ENCODE data around the gene EEF2. TPM values are rescaled to one million over a fixed set of nuclear protein-coding genes. Genes with fewer than 3 reads are reported as not detected.

EEF2 gene
- total and polyA plus RNA-seq, 5 donors: 1,037 to 2,630 (median 2,120) TPM

DNA sequence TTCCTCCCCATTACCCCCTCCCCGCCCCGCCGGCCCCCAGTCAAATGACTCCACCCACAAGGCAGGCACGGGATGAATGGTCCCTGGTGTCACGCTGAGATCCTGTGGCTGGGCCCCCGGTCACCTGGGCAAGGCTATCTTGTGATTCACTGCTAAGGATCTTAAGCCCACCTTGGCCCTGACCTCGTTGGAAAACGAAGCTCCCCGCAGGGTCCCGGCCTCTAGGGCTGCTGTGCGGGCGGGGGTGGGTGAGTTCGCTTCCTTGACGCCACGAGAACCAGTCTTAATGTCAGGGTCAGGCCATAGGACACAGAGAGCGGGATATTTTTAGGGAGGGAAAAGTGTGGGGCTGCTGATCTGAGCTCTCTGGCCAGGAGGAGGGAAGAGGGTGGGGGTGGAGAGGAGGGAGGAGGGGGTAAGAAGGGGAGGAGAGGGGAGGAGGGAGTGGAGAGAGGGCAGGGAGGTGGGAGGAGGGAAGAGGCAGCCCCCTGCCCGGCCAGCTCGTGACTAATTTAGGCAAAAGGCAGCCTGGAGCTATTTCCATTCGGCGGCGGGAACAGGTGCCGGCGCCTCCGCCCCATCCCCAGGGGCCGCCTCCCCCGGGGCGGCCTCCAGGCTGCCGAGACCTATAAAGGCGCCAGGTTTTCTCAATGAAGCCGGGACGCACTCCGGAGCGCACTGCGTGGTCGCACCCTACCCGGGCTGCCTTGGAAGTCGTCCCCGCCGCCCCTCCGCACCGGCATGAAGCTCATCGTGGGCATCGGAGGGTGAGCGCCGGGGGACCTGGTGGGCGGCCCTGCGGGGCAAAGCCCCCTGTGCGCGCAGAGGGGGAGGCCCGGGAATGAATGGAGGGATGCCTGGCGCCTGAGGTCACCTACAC, 52.1 kb downstream of the EEF2 start, which contains the start of gene NMRK2:
NMRK2 (plus strand) TSS at position 139 of the 880 bp plus-strand sequence; CDS start at position 742, 603 bp downstream.
- no peaks in the 10 kb centered on the region for H3K9me3 ChIP-seq (ENCODE audit: control insufficient read depth, low read length)
- peak within 1 kb of the TSS; percentile 94 for H3K27ac ChIP-seq (ENCODE audit: low read length)
- peak; percentile 58 to 85 (median 78) for DNase-seq
- WGBS: 2% methylated on average over 51 of the region's 51 CpGs
- peak within 1 kb of the TSS; percentile 21 for H3K4me3 ChIP-seq (ENCODE audit: low read length)
- no peaks in the 10 kb centered on the region for H3K4me1 ChIP-seq (ENCODE audit: control insufficient read depth, insufficient read depth, low read length)
- ATAC-seq: peak; percentile 71 to 80
- intact Hi-C loops (cut with DNase I): no loop called here
- H3K27me3 ChIP-seq (ENCODE audit: control insufficient read depth, insufficient read depth): no peaks in the 10 kb centered on the region

DNA sequence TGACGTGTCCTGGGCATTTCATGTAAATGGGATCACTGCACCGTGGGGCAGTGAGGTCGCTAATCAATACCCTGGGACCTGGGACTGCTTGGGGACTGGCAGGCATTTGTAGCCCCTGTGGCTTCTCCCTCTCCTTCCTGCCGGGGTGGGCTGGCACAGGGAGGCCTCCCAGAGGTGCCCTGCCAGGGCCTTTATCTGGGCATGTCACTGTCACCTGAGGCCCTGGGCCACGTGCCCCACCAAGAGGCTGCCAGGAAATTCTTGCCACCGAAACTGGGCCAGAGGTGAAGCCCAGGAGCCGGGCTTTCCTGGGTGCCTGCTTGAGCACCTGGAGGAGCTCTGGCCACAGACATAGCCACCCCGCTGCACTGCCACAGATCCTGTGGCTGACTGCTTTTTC, 54.2 kb downstream of the EEF2 start:
- Histone ChIP-seq H3K4me1 (ENCODE audit: control insufficient read depth, insufficient read depth, low read length) (no peaks in the 10 kb centered on the region), H3K27me3 (ENCODE audit: control insufficient read depth, insufficient read depth) (no peaks in the 10 kb centered on the region), H3K27ac (ENCODE audit: low read length) (peak overlapping the region; percentile 94), H3K4me3 (ENCODE audit: low read length) (no peak overlapping the region), H3K9me3 (ENCODE audit: control insufficient read depth, low read length) (no peaks in the 10 kb centered on the region)
- intact Hi-C loops (cut with DNase I): no loop called here
- WGBS: 55% methylated on average over 8 of the region's 8 CpGs
- peak; percentile 61 to 66 for ATAC-seq
- peak; percentile 56 to 88 (median 82) for DNase-seq

Small RNAs within 50 kb of the gene (microRNA-seq; reads per million reads assigned to microRNA genes)
- 0 reads per million in 2 donors for gene MIR637

Other genes with a start within 250 kb of the EEF2 start
- gene APBA3, start 223.8 kb downstream of the EEF2 start, total RNA-seq: 10 to 100 TPM; 10.5 to 14.0 (median 11.8) TPM
- 13.1 TPM for gene APBA3, start 223.8 kb downstream of the EEF2 start, polyA plus RNA-seq
- gene MRPL54, start 222.8 kb downstream of the EEF2 start, total RNA-seq: 10 to 100 TPM; 62.9 to 78.1 (median 69.4) TPM
- 129 TPM for gene MRPL54, start 222.8 kb downstream of the EEF2 start, polyA plus RNA-seq
- gene RAX2, start 213.2 kb downstream of the EEF2 start, total RNA-seq: not detected
- not detected for gene RAX2, start 213.2 kb downstream of the EEF2 start, polyA plus RNA-seq
- 1 to 10 TPM in 2 of 4 donors, under 1 TPM in 2; 0.51 to 1.8 (median 1.0) TPM for gene MATK, start 199.1 kb downstream of the EEF2 start, total RNA-seq
- 0.36 TPM for gene MATK, start 199.1 kb downstream of the EEF2 start, polyA plus RNA-seq
- under 1 TPM; 0.36 to 0.85 (median 0.65) TPM for gene ZFR2, start 116.4 kb downstream of the EEF2 start, total RNA-seq
- gene ZFR2, start 116.4 kb downstream of the EEF2 start, polyA plus RNA-seq: 0.86 TPM
- not detected for gene ATCAY, start 104.8 kb downstream of the EEF2 start, total RNA-seq
- 0.05 TPM for gene ATCAY, start 104.8 kb downstream of the EEF2 start, polyA plus RNA-seq
- 1,000 to 10,000 TPM; 1,114 to 1,487 (median 1,236) TPM for gene NMRK2, start 52.4 kb downstream of the EEF2 start, total RNA-seq
- 1,838 TPM for gene NMRK2, start 52.4 kb downstream of the EEF2 start, polyA plus RNA-seq
- gene DAPK3, start 14.4 kb downstream of the EEF2 start, total RNA-seq: 100 to 1,000 TPM in 2 of 4 donors, 10 to 100 TPM in 2; 67.8 to 121 (median 93.4) TPM
- gene DAPK3, start 14.4 kb downstream of the EEF2 start, polyA plus RNA-seq: 122 TPM
- gene PIAS4, start 22.3 kb upstream of the EEF2 start, total RNA-seq: 10 to 100 TPM; 11.9 to 13.1 (median 12.5) TPM
- 9.6 TPM for gene PIAS4, start 22.3 kb upstream of the EEF2 start, polyA plus RNA-seq
- 10 to 100 TPM; 28.6 to 32.6 (median 31.6) TPM for gene ZBTB7A, start 81.4 kb upstream of the EEF2 start, total RNA-seq
- gene ZBTB7A, start 81.4 kb upstream of the EEF2 start, polyA plus RNA-seq: 17.5 TPM
- 100 to 1,000 TPM; 113 to 134 (median 121) TPM for gene MAP2K2, start 138.7 kb upstream of the EEF2 start, total RNA-seq
- 151 TPM for gene MAP2K2, start 138.7 kb upstream of the EEF2 start, polyA plus RNA-seq
- gene CREB3L3, start 168.2 kb upstream of the EEF2 start, total RNA-seq: not detected
- gene CREB3L3, start 168.2 kb upstream of the EEF2 start, polyA plus RNA-seq: not detected
- 10 to 100 TPM; 11.2 to 16.6 (median 13.1) TPM for gene SIRT6, start 197.1 kb upstream of the EEF2 start, total RNA-seq
- gene SIRT6, start 197.1 kb upstream of the EEF2 start, polyA plus RNA-seq: 15.8 TPM
- under 1 TPM; 0.31 to 0.88 (median 0.41) TPM for gene ANKRD24, start 197.2 kb upstream of the EEF2 start, total RNA-seq
- gene ANKRD24, start 197.2 kb upstream of the EEF2 start, polyA plus RNA-seq: 0.45 TPM
- 1 to 10 TPM; 1.8 to 2.3 (median 2.1) TPM for gene EBI3, start 244.1 kb upstream of the EEF2 start, total RNA-seq
- 0.70 TPM for gene EBI3, start 244.1 kb upstream of the EEF2 start, polyA plus RNA-seq